ENCODE data around the gene ANGEL1.

The ANGEL1 gene

GRCh38 chr14:76844223-76844622 lies 31.5 kb upstream of the ANGEL1 start:
- H3K4me3 ChIP-seq (ENCODE audit: low read depth, low read length), result no peak overlapping the region
- TF ChIP-seq CTCF (IDR thresholded peaks at IDR 0.05; ENCODE audit: low read depth, low read length), result no peak

GRCh38 chr14:76842414-76842813 lies 29.7 kb upstream of the ANGEL1 start:
- no peak for TF ChIP-seq CTCF (IDR thresholded peaks at IDR 0.05; ENCODE audit: low read depth, low read length)
- H3K4me3 ChIP-seq (ENCODE audit: low read depth, low read length), result no peak overlapping the region

GRCh38 chr14:76837524-76837923 lies 24.8 kb upstream of the ANGEL1 start:
- no peak overlapping the region for H3K4me3 ChIP-seq (ENCODE audit: low read depth, low read length)
- no peak for TF ChIP-seq CTCF (IDR thresholded peaks at IDR 0.05; ENCODE audit: low read depth, low read length)

DNA sequence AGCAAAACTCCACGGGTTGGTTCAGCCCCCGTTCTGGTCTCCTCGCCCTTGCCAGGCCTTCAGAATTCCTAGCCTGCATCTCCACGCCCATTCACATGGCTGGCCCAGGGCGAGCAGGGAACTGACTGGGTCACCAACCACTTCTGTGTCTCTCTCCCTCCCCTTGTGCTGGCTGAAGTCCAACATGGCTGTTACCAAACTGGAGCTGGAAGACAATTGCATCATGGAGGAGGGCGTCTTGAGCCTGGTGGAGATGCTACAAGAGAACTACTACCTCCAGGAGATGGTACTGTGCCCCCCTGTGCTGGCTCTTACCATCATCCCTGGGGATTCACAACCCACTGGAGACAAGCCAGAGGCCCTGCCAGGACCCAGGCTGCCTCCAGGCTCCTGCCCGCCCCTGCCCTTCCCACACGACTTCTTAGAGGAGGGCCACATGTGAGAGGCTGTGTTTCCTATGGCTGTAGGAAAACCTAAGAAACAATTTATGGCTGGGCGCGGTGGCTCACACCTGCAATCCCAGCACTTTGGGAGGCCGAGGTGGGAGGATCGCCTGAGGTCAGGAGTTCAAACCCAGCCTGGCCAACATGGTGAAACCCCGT lies 23.4 kb upstream of the ANGEL1 start:
- H3K4me3 ChIP-seq (ENCODE audit: low read depth, low read length), result no peak overlapping the region
- TF ChIP-seq CTCF (IDR thresholded peaks at IDR 0.05; ENCODE audit: low read depth, low read length), result no peak

GRCh38 chr14:76834241-76834661 lies 21.6 kb upstream of the ANGEL1 start:
- TF ChIP-seq CTCF (IDR thresholded peaks at IDR 0.05; ENCODE audit: low read depth, low read length), result no peak
- H3K4me3 ChIP-seq (ENCODE audit: low read depth, low read length), result no peak overlapping the region

DNA sequence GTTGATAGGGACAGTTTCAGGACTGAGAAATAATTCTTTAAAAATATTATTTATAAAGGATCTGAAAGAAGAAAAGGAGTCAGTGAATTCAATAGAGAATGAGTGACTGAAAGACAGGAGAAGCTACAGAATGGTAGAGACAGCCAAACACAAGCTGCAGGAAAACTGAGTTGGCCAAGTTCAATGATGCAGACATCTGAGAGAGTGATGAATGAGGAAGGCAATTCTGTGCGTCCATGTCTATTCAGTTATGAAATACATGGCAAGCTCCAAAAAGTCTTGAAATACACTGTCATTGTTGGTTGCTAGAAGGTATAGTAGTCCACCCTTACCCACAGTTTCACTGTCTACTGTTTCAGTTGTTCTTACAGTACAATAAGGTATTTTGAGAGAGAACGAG lies 20.3 kb upstream of the ANGEL1 start:
- H3K4me3 ChIP-seq (ENCODE audit: low read depth, low read length), result no peak overlapping the region
- TF ChIP-seq CTCF (IDR thresholded peaks at IDR 0.05; ENCODE audit: low read depth, low read length), result no peak

- H3K4me3 ChIP-seq (ENCODE audit: low read depth, low read length), result no peak overlapping the region
- no peak for TF ChIP-seq CTCF (IDR thresholded peaks at IDR 0.05; ENCODE audit: low read depth, low read length)
These were observed 19.9 kb upstream of the ANGEL1 start for GRCh38 chr14:76832503-76832988.

Data from WI38 (cell line).